ENCODE measurements around the gene UBN1. TPM values are rescaled to one million over a fixed set of nuclear protein-coding genes. Genes with fewer than 3 reads are reported as not detected.

UBN1 gene
- total RNA-seq, 1 donor from 2014 or later = 44.2 TPM

- H3K9me3 Mint-ChIP-seq = no peaks in the 10 kb centered on the region
- DNase-seq (ENCODE audit: low read depth, low spot score) = no peak
- H3K4me1 Mint-ChIP-seq = no peaks in the 10 kb centered on the region
- peaks cover 8% of the 10 kb centered on the region for H3K36me3 Mint-ChIP-seq (ENCODE audit: low read depth)
- no peak overlapping the region for H3K4me3 Mint-ChIP-seq
- no peaks in the 10 kb centered on the region for H3K27me3 Mint-ChIP-seq (ENCODE audit: low read depth)
- H3K27ac Mint-ChIP-seq (ENCODE audit: unreplicated experiment) = no peak overlapping the region
- no peak for TF ChIP-seq CTCF (conservative IDR thresholded peaks at IDR 0.05)
Measured at GRCh38 chr16:4832698-4833343, 14.5 kb upstream of the UBN1 start.

- Mint-ChIP-seq H3K27ac (ENCODE audit: unreplicated experiment) (no peak overlapping the region), H3K36me3 (ENCODE audit: low read depth) (peaks cover 8% of the 10 kb centered on the region), H3K27me3 (ENCODE audit: low read depth) (no peaks in the 10 kb centered on the region), H3K4me1 (no peaks in the 10 kb centered on the region), H3K9me3 (no peaks in the 10 kb centered on the region), H3K4me3 (no peak overlapping the region)
- DNase-seq (ENCODE audit: low read depth, low spot score) = no peak
- TF ChIP-seq CTCF (conservative IDR thresholded peaks at IDR 0.05) = no peak
Measured at GRCh38 chr16:4833584-4833983, 13.7 kb upstream of the UBN1 start.

- no peak overlapping the region for H3K27ac Mint-ChIP-seq (ENCODE audit: unreplicated experiment)
- no peak overlapping the region for H3K4me3 Mint-ChIP-seq
- no peaks in the 10 kb centered on the region for H3K9me3 Mint-ChIP-seq
- peaks cover 5% of the 10 kb centered on the region for H3K36me3 Mint-ChIP-seq (ENCODE audit: low read depth)
- H3K4me1 Mint-ChIP-seq = no peaks in the 10 kb centered on the region
- no peak for TF ChIP-seq CTCF (conservative IDR thresholded peaks at IDR 0.05)
- no peaks in the 10 kb centered on the region for H3K27me3 Mint-ChIP-seq (ENCODE audit: low read depth)
- DNase-seq (ENCODE audit: low read depth, low spot score) = no peak
Measured at GRCh38 chr16:4836727-4837126, 10.6 kb upstream of the UBN1 start.

GRCh38 chr16:4837733-4838501, 9.4 kb upstream of the UBN1 start:
- H3K27ac Mint-ChIP-seq (ENCODE audit: unreplicated experiment) = no peak overlapping the region
- no peaks in the 10 kb centered on the region for H3K4me1 Mint-ChIP-seq
- no peaks in the 10 kb centered on the region for H3K27me3 Mint-ChIP-seq (ENCODE audit: low read depth)
- H3K36me3 Mint-ChIP-seq (ENCODE audit: low read depth) = peaks cover 5% of the 10 kb centered on the region
- no peak for TF ChIP-seq CTCF (conservative IDR thresholded peaks at IDR 0.05)
- no peak overlapping the region for H3K4me3 Mint-ChIP-seq
- DNase-seq (ENCODE audit: low read depth, low spot score) = no peak
- no peaks in the 10 kb centered on the region for H3K9me3 Mint-ChIP-seq

DNA sequence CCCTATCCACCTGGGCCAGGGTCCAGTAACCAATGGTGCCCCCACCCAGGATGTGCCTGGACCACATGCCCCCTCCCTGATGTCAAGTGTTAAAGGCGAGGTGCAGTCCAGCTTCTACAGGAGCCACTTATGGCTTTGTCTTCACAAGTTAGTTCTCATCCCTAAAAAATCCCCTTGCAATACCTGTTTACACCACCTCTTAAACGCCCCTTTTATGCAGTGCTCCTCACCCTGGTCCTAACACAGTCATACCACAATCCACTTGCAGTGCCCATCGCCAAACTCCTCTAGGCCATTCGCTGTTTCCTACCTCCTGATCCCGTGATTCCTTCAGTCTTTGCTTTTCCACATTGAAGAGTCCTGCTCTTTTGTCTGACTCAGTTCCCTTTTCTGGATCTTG, 7.3 kb upstream of the UBN1 start:
- no peak for DNase-seq (ENCODE audit: low read depth, low spot score)
- Mint-ChIP-seq H3K27ac (ENCODE audit: unreplicated experiment) (no peak overlapping the region), H3K4me1 (no peaks in the 10 kb centered on the region), H3K27me3 (ENCODE audit: low read depth) (no peaks in the 10 kb centered on the region), H3K4me3 (no peak overlapping the region), H3K9me3 (no peaks in the 10 kb centered on the region), H3K36me3 (ENCODE audit: low read depth) (peaks cover 5% of the 10 kb centered on the region)
- TF ChIP-seq CTCF (conservative IDR thresholded peaks at IDR 0.05) = no peak
